Astrocyte (in vitro differentiated cells and primary cell): ENCODE results near the gene BEST3.

ENCODE experiments used
- EZH2 ChIP-seq: IDR thresholded peaks from 2 replicates; pipeline ENCODE4 v1.6.1; 2012; ENCODE audit warnings: mild to moderate bottlenecking, low read length, inconsistent platforms; ENCODE audit not compliant: insufficient read depth
- TF ChIP-seq, protein P1 (sequence below): IDR thresholded peaks from 2 replicates; pipeline ENCODE4 v1.5.1; 2011; ENCODE audit warnings: low read depth, mild to moderate bottlenecking, inconsistent platforms, low read length, moderate library complexity; ENCODE audit not compliant: insufficient read depth

DNA sequence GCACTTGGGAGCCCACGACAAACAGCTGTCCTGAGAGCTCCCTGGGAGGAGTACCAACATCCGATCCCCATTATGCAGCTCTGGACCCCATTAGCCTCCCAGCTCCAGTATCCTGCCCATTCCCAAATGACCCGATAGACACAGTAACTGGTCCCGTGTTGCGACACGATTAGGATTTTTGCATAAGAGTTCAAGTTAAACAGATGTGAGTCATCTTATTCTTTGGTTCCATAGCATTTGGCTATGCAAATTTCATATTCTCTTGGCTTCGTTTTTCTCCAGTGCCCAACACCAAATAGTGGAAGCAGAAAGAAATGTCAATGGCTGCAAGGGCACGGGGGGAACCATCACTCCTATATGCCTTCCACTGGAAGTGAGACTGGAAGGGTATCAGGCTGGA is 45.4 kb downstream of the BEST3 start:
- TF ChIP-seq, protein P1, sequence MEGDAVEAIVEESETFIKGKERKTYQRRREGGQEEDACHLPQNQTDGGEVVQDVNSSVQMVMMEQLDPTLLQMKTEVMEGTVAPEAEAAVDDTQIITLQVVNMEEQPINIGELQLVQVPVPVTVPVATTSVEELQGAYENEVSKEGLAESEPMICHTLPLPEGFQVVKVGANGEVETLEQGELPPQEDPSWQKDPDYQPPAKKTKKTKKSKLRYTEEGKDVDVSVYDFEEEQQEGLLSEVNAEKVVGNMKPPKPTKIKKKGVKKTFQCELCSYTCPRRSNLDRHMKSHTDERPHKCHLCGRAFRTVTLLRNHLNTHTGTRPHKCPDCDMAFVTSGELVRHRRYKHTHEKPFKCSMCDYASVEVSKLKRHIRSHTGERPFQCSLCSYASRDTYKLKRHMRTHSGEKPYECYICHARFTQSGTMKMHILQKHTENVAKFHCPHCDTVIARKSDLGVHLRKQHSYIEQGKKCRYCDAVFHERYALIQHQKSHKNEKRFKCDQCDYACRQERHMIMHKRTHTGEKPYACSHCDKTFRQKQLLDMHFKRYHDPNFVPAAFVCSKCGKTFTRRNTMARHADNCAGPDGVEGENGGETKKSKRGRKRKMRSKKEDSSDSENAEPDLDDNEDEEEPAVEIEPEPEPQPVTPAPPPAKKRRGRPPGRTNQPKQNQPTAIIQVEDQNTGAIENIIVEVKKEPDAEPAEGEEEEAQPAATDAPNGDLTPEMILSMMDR = no peak
- TF ChIP-seq EZH2 = no peak
